Esophagus squamous epithelium (tissue), 5 donors: ENCODE results near the gene WDCP. TPM values are rescaled to one million over a fixed set of nuclear protein-coding genes. Genes with fewer than 3 reads are reported as not detected.

Experiments used
- DNase-seq: peaks from one replicate; lab custom pipeline; 2025; lab: John Stamatoyannopoulos, UW
- H3K27ac ChIP-seq, 4 donors: fragments of 200-600 bp; sonication (generic); one replicate each; pipeline ENCODE4 v1.5.1; 2016 to 2019; ENCODE audit warnings: mild to moderate bottlenecking in 1 of 4
- H3K27me3 ChIP-seq, 4 donors: fragments of 200-600 bp; sonication (generic); 1 replicate in 3 of 4; 2 replicates in 1 of 4; pipeline versions ENCODE4 v1.5.1 to v1.6.0; 2017 to 2021; ENCODE audit warnings: antibody characterized with exemption in 1 of 4
- H3K36me3 ChIP-seq, 3 donors: fragments of 200-600 bp; sonication (generic); one replicate each; pipeline ENCODE4 v1.5.1; 2016 to 2019
- H3K4me1 ChIP-seq, 3 donors: fragments of 200-600 bp; sonication (generic); one replicate each; pipeline ENCODE4 v1.5.1; 2017 to 2019
- H3K4me3 ChIP-seq, 4 donors: fragments of 200-600 bp; sonication (generic); 1 replicate in 3 of 4; 2 replicates in 1 of 4; pipeline ENCODE4 v1.5.1; 2016 to 2019; ENCODE audit warnings: mild to moderate bottlenecking in 2 of 4, moderate library complexity in 1 of 4
- H3K9me3 ChIP-seq, 3 donors: fragments of 200-600 bp; sonication (generic); one replicate each; pipeline ENCODE4 v1.5.1; 2016 to 2019
- CTCF ChIP-seq, 6 experiments: fragments of 450-650 bp in 4 of 6; fragments of 200-600 bp in 2 of 6; sonication (generic) in 2 of 6; IDR thresholded peaks; one replicate each; pipeline ENCODE4 v1.5.1; 2016 to 2019; ENCODE audit warnings: antibody characterized with exemption in 6 of 6, mild to moderate bottlenecking in 4 of 6, moderate library complexity in 4 of 6
- POLR2A ChIP-seq, 4 donors: fragments of 450-650 bp; IDR thresholded peaks; one replicate each; pipeline ENCODE4 v1.6.1; 2017; ENCODE audit warnings: antibody characterized with exemption in 4 of 4, mild to moderate bottlenecking in 4 of 4, moderate library complexity in 3 of 4
- WGBS, 2 donors: methylation state at CpG; one replicate each; pipeline ENCODE4 v1.1.5; 2018; 5-methylcytosine and 5-hydroxymethylcytosine counted together
- intact Hi-C: fragments of 100-400 bp; cut with DNase I; formaldehyde crosslinking; loops from one replicate; pipeline ENCODE4 v1.15.0; 2022
- small RNA-seq, 4 donors: library from RNA; depleted of rRNA; stranded (forward); fragments of <200 nt; gene quantifications; one replicate each; pipeline ENCODE3, GENCODE V24; 2016
- total RNA-seq, 4 donors: library from RNA; depleted of rRNA; stranded (reverse); fragments of >200 nt; gene quantifications; one replicate each; pipeline ENCODE4 v1.1.0, GENCODE V29; 2016
- donor health status: DM: yes; HTN: yes; CAD: no.

WDCP gene
- total RNA-seq, 4 donors from 2014 or later: 2.8 to 4.9 (median 4.0) TPM

- Histone ChIP-seq H3K4me1 (no peaks in the 10 kb centered on the region), H3K36me3 (peaks cover 0 to 38% (median 3%) of the 10 kb centered on the region in 3 donors), H3K27ac (no peak overlapping the region), H3K9me3 (no peaks in the 10 kb centered on the region), H3K4me3 (no peak overlapping the region), H3K27me3 (no peaks in the 10 kb centered on the region)
- TF ChIP-seq POLR2A (IDR thresholded peaks at IDR 0.05) (no peak), CTCF (IDR thresholded peaks at IDR 0.05) (no peak)
- DNase-seq: no peak
- intact Hi-C loops: no loop called here
- WGBS, 2 donors: 95 to 98% methylated on average over 8 of the region's 8 CpGs
These were observed 53.4 kb downstream of the WDCP start for GRCh38 chr2:23993736-23994269.

- no peaks in the 10 kb centered on the region for H3K9me3 ChIP-seq
- peaks cover 0 to 34% (median 0%) of the 10 kb centered on the region in 3 donors for H3K36me3 ChIP-seq
- TF ChIP-seq CTCF (IDR thresholded peaks at IDR 0.05) (no peak), POLR2A (IDR thresholded peaks at IDR 0.05) (no peak)
- WGBS, 2 donors: 58 to 63% methylated on average over 1 of the region's 1 CpG
- no peak overlapping the region for H3K27ac ChIP-seq
- intact Hi-C loops: no loop called here
- no peaks in the 10 kb centered on the region for H3K4me1 ChIP-seq
- H3K4me3 ChIP-seq: no peak overlapping the region
- DNase-seq: no peak
- no peaks in the 10 kb centered on the region for H3K27me3 ChIP-seq
These were observed 54.3 kb downstream of the WDCP start for GRCh38 chr2:23992931-23993330.

DNA sequence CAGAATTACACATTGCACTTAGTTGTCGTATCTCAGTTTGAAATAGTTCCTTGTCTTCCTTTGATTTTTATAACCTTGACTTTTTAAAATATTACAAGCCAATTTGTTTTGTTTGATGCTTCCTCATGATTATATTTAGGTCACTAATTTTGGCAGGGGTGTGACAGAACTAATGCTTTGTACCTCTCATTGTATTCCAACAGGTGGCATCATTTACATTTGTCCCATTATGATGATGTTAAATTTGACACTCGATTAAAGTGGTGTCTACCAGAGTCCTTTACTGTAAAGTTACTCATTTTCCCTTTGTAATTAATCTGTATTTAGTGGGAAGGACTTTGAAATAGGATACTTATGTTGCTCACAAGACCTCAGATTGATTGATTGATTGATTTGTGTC is 58.8 kb downstream of the WDCP start:
- H3K27me3 ChIP-seq: no peaks in the 10 kb centered on the region
- no peaks in the 10 kb centered on the region for H3K4me1 ChIP-seq
- no peak overlapping the region for H3K4me3 ChIP-seq
- H3K36me3 ChIP-seq: peaks cover 0 to 74% (median 5%) of the 10 kb centered on the region in 3 donors
- WGBS, 2 donors: 54 to 56% methylated on average over 2 of the region's 2 CpGs
- TF ChIP-seq CTCF (IDR thresholded peaks at IDR 0.05) (peak in 2 of 6 experiments; percentile 30 to 49), POLR2A (IDR thresholded peaks at IDR 0.05) (no peak)
- H3K9me3 ChIP-seq: no peaks in the 10 kb centered on the region
- intact Hi-C loops: no loop called here
- DNase-seq: no peak
- no peak overlapping the region for H3K27ac ChIP-seq

Small RNAs within 50 kb of the gene (small RNA-seq; reads per million reads assigned to genes)
- 0 reads per million in 4 donors for gene RN7SL610P
- 0 reads per million in 4 donors for gene RNU6-370P

Other genes starting within 250 kb of the WDCP start
- 10 to 100 TPM in 3 of 4 donors, 1 to 10 TPM in 1; 7.4 to 29.2 (median 20.8) TPM for gene ATAD2B, start 120.3 kb downstream of the WDCP start, total RNA-seq
- 10 to 100 TPM in 2 of 4 donors, 1 to 10 TPM in 2; 8.8 to 16.2 (median 10.0) TPM for gene UBXN2A, start 106.9 kb downstream of the WDCP start, total RNA-seq
- under 1 TPM in 1 of 4 donors, not detected in 3; 0.19 TPM for gene MFSD2B, start 37.3 kb downstream of the WDCP start, total RNA-seq
- 10 to 100 TPM in 1 of 4 donors, 1 to 10 TPM in 3; 4.5 to 12.1 (median 8.3) TPM for gene FKBP1B, start 2.4 kb upstream of the WDCP start, total RNA-seq
- 100 to 1,000 TPM in 3 of 4 donors, 10 to 100 TPM in 1; 91.3 to 150 (median 125) TPM for gene SF3B6, start 28.9 kb upstream of the WDCP start, total RNA-seq
- 100 to 1,000 TPM in 1 of 4 donors, 10 to 100 TPM in 3; 69.5 to 129 (median 84.7) TPM for gene TP53I3, start 37.4 kb upstream of the WDCP start, total RNA-seq
- not detected for gene PFN4, start 75.9 kb upstream of the WDCP start, total RNA-seq
- 10 to 100 TPM in 2 of 4 donors, 1 to 10 TPM in 1, under 1 TPM in 1; 0.87 to 16.4 (median 8.4) TPM for gene FAM228B, start 76.1 kb upstream of the WDCP start, total RNA-seq
- under 1 TPM in 2 of 4 donors, not detected in 2; 0.19 TPM for gene FAM228A, start 127.7 kb upstream of the WDCP start, total RNA-seq